HG03565 (cell line): ENCODE results near the gene AGRN.
"Not testable (repeated sequence)": the region's sequence is repeated elsewhere in the genome, so short reads cannot be mapped to it uniquely, and the experiment has no call there.

Source experiments
- ATAC-seq: cut with Tn5 transposase; IDR thresholded peaks from one replicate; pipeline ENCODE4 v1.9.1; 2021; ENCODE audit warnings: mild to moderate bottlenecking, moderate library complexity; ENCODE audit not compliant: unreplicated experiment

Gene AGRN

GRCh38 chr1:981491-981954 lies 38.4 kb upstream of the AGRN start:
- no peak for ATAC-seq

- ATAC-seq, result no peak
Observed at GRCh38 chr1:981955-982558, 37.9 kb upstream of the AGRN start, which contains the start of gene PERM1. Gene PERM1 (minus strand): TSS chr1:982093. CDS start chr1:981029, 1,064 bp downstream.

GRCh38 chr1:982765-983436 lies 37.0 kb upstream of the AGRN start:
- no peak for ATAC-seq

GRCh38 chr1:983798-984475 lies 36.0 kb upstream of the AGRN start:
- no peak for ATAC-seq

GRCh38 chr1:984476-984814 lies 35.5 kb upstream of the AGRN start:
- ATAC-seq, result no peak

GRCh38 chr1:985126-985525 lies 34.8 kb upstream of the AGRN start:
- no peak for ATAC-seq

GRCh38 chr1:988061-988460 lies 31.9 kb upstream of the AGRN start:
- not testable (repeated sequence) for ATAC-seq

GRCh38 chr1:991275-991674 lies 28.6 kb upstream of the AGRN start:
- not testable (repeated sequence) for ATAC-seq

GRCh38 chr1:991895-992294 lies 28.0 kb upstream of the AGRN start:
- ATAC-seq, result no peak

- no peak for ATAC-seq
Observed at GRCh38 chr1:992362-992761, 27.6 kb upstream of the AGRN start.

GRCh38 chr1:993379-993995 lies 26.4 kb upstream of the AGRN start:
- ATAC-seq, result no peak

- ATAC-seq, result not testable (repeated sequence)
Observed at GRCh38 chr1:994546-994945, 25.4 kb upstream of the AGRN start.

- no peak for ATAC-seq
Observed at GRCh38 chr1:995665-996633, 24.0 kb upstream of the AGRN start.

- no peak for ATAC-seq
Observed at GRCh38 chr1:996851-997712, 22.8 kb upstream of the AGRN start.

- ATAC-seq, result no peak
Observed at GRCh38 chr1:997713-997992, 22.3 kb upstream of the AGRN start.

GRCh38 chr1:997993-998744 lies 21.8 kb upstream of the AGRN start:
- no peak for ATAC-seq

- no peak for ATAC-seq
Observed at GRCh38 chr1:998745-998994, 21.2 kb upstream of the AGRN start.

GRCh38 chr1:998995-999724 lies 20.8 kb upstream of the AGRN start:
- no peak for ATAC-seq
